H9 (cell line): ENCODE measurements around the gene XCR1. TPM values are rescaled to one million over a fixed set of nuclear protein-coding genes. Genes with fewer than 3 reads are reported as not detected.

Experiments used
- DNase-seq: peaks from one replicate; pipeline ENCODE4 v3.0.0-alpha.2; 2017
- H2AFZ ChIP-seq: one replicate; pipeline ENCODE4 v1.6.1; 2013; ENCODE audit warnings: mild to moderate bottlenecking, low read length, control low read depth, moderate library complexity
- H2AK5ac ChIP-seq: 2 replicates; pipeline ENCODE4 v1.6.1; 2013; ENCODE audit warnings: low read length, control low read depth, mixed read lengths; ENCODE audit not compliant: insufficient read length
- H2BK120ac ChIP-seq: one replicate; pipeline ENCODE4 v1.6.1; 2013; ENCODE audit warnings: low read depth, mild to moderate bottlenecking, low read length, control low read depth, inconsistent platforms; ENCODE audit not compliant: poor library complexity, severe bottlenecking
- H2BK12ac ChIP-seq: 2 replicates; pipeline ENCODE4 v1.6.1; 2013; ENCODE audit warnings: low read length, control low read depth, mixed read lengths, low read depth; ENCODE audit not compliant: insufficient read length
- H2BK15ac ChIP-seq: 2 replicates; pipeline ENCODE4 v1.6.1; 2013; ENCODE audit warnings: low read depth, low read length, control low read depth
- H2BK20ac ChIP-seq: one replicate; pipeline ENCODE4 v1.6.1; 2013; ENCODE audit warnings: low read depth, mild to moderate bottlenecking, low read length, control low read depth, inconsistent platforms; ENCODE audit not compliant: poor library complexity, severe bottlenecking
- H2BK5ac ChIP-seq: 2 replicates; pipeline ENCODE4 v1.6.1; 2013; ENCODE audit warnings: low read length, control low read depth, mixed read lengths; ENCODE audit not compliant: insufficient read length
- H3K14ac ChIP-seq: 2 replicates; pipeline ENCODE4 v1.6.1; 2013; ENCODE audit warnings: low read length, control low read depth; ENCODE audit not compliant: insufficient read depth
- H3K18ac ChIP-seq: 2 replicates; pipeline ENCODE4 v1.6.1; 2013; ENCODE audit warnings: low read depth, mild to moderate bottlenecking, mixed read lengths, low read length, control low read depth; ENCODE audit not compliant: insufficient read length
- H3K23ac ChIP-seq: 2 replicates; pipeline ENCODE4 v1.6.1; 2013; ENCODE audit warnings: low read length, control low read depth, mixed read lengths, low read depth; ENCODE audit not compliant: insufficient read length
- H3K23me2 ChIP-seq: 2 replicates; pipeline ENCODE4 v1.6.1; 2013; ENCODE audit warnings: low read depth, mild to moderate bottlenecking, mixed read lengths, low read length, control low read depth; ENCODE audit not compliant: insufficient read length, poor library complexity, severe bottlenecking
- H3K27ac ChIP-seq: 2 replicates; pipeline ENCODE4 v1.5.1; 2013; ENCODE audit warnings: low read length, control low read depth, mixed read lengths, low read depth; ENCODE audit not compliant: insufficient read length
- H3K27me3 ChIP-seq: 2 replicates; pipeline ENCODE4 v1.6.1; 2013; ENCODE audit warnings: low read length, control low read depth, inconsistent platforms; ENCODE audit not compliant: insufficient read depth
- H3K4ac ChIP-seq: 2 replicates; pipeline ENCODE4 v1.6.1; 2013; ENCODE audit warnings: low read depth, mild to moderate bottlenecking, control low read depth, inconsistent platforms, low read length, moderate library complexity
- H3K4me1 ChIP-seq: 2 replicates; pipeline ENCODE4 v1.6.1; 2013; ENCODE audit warnings: low read length, control low read depth, inconsistent platforms; ENCODE audit not compliant: insufficient read depth
- H3K4me2 ChIP-seq: 2 replicates; pipeline ENCODE4 v1.6.1; 2013; ENCODE audit warnings: low read length, control low read depth, mixed read lengths; ENCODE audit not compliant: insufficient read length, insufficient read depth
- H3K56ac ChIP-seq: 2 replicates; pipeline ENCODE4 v1.6.1; 2013; ENCODE audit warnings: low read depth, mild to moderate bottlenecking, mixed read lengths, low read length, control low read depth; ENCODE audit not compliant: insufficient read length
- H3K79me1 ChIP-seq: 2 replicates; pipeline ENCODE4 v1.6.1; 2013; ENCODE audit warnings: low read depth, mild to moderate bottlenecking, moderate library complexity, low read length, control low read depth, inconsistent platforms; ENCODE audit not compliant: insufficient read depth, poor library complexity, severe bottlenecking
- H3K79me2 ChIP-seq: 2 replicates; pipeline ENCODE4 v1.6.1; 2013; ENCODE audit warnings: low read length, control low read depth, inconsistent platforms; ENCODE audit not compliant: insufficient read depth
- H3K9ac ChIP-seq: 2 replicates; pipeline ENCODE4 v1.6.1; 2013; ENCODE audit warnings: low read length, control low read depth, mixed read lengths; ENCODE audit not compliant: insufficient read length; ENCODE audit errors: extremely low read depth
- H3K9me3 ChIP-seq: one replicate; pipeline ENCODE4 v1.6.1; 2013; ENCODE audit warnings: low read depth, low read length, inconsistent platforms; ENCODE audit not compliant: control insufficient read depth
- H3T11ph ChIP-seq: one replicate; pipeline ENCODE4 v1.6.1; 2013; ENCODE audit warnings: mild to moderate bottlenecking, low read length, control low read depth, inconsistent platforms
- H4K20me1 ChIP-seq: one replicate; pipeline ENCODE4 v1.6.1; 2013; ENCODE audit not compliant: control insufficient read depth, insufficient read length, insufficient read depth
- H4K5ac ChIP-seq: 2 replicates; pipeline ENCODE4 v1.6.1; 2013; ENCODE audit warnings: low read depth, mild to moderate bottlenecking, mixed read lengths, low read length, control low read depth; ENCODE audit not compliant: insufficient read length
- H4K8ac ChIP-seq: replicated peaks from 2 replicates; pipeline ENCODE4 v1.6.1; 2013; ENCODE audit warnings: low read length, control low read depth, mixed read lengths, low read depth; ENCODE audit not compliant: insufficient read length
- H4K91ac ChIP-seq: 2 replicates; pipeline ENCODE4 v1.6.1; 2013; ENCODE audit warnings: low read depth, mild to moderate bottlenecking, moderate library complexity, mixed read lengths, low read length, control low read depth; ENCODE audit not compliant: insufficient read length
- H3K27ac Mint-ChIP-seq, 3 experiments: 2 replicates in 2 of 3; 3 replicates in 1 of 3; pipeline ENCODE4 v1.8.0; 2020 to 2021; ENCODE audit warnings: mixed read lengths in 3 of 3, mild to moderate bottlenecking in 1 of 3, moderate library complexity in 1 of 3
- H3K27me3 Mint-ChIP-seq: 2 replicates; pipeline ENCODE4 v1.8.0; 2021; ENCODE audit warnings: low read depth, mild to moderate bottlenecking, moderate library complexity, mixed read lengths
- H3K36me3 Mint-ChIP-seq, 3 experiments: 2 replicates in 2 of 3; 3 replicates in 1 of 3; pipeline ENCODE4 v1.8.0; 2020 to 2021; ENCODE audit warnings: low read depth in 3 of 3, mixed read lengths in 3 of 3; ENCODE audit not compliant: insufficient read depth in 1 of 3
- H3K4me1 Mint-ChIP-seq, 2 experiments: 2 replicates each; pipeline ENCODE4 v1.8.0; 2020; ENCODE audit warnings: mixed read lengths in 2 of 2
- H3K4me3 Mint-ChIP-seq, 2 experiments: 2 replicates in 1 of 2; 3 replicates in 1 of 2; pipeline ENCODE4 v1.8.0; 2020 to 2021; ENCODE audit warnings: mild to moderate bottlenecking in 2 of 2, mixed read lengths in 2 of 2, moderate library complexity in 1 of 2
- H3K9me3 Mint-ChIP-seq, 2 experiments: 2 replicates in 1 of 2; 3 replicates in 1 of 2; pipeline ENCODE4 v1.8.0; 2020; ENCODE audit warnings: mild to moderate bottlenecking in 2 of 2, mixed read lengths in 2 of 2, moderate library complexity in 1 of 2
- WGBS: extraction: QIAGEN DNeasy Blood & Tissue Kit; methylation state at CpG from one replicate; pipeline ENCODE4 v1.1.7; 2013; ENCODE audit warnings: missing lambda C conversion rate, low lambda C conversion rate, mixed read lengths; ENCODE audit not compliant: insufficient read length; ENCODE audit errors: extremely low coverage; 5-methylcytosine and 5-hydroxymethylcytosine counted together
- total RNA-seq: library from RNA; stranded (reverse); gene quantifications from 2 replicates; pipeline ENCODE4 v1.2.1, GENCODE V29; 2021
- TF ChIP-seq, protein P1 (sequence below): fragments of 200-600 bp; sonication (generic); conservative IDR thresholded peaks from 3 replicates; pipeline ENCODE4 v1.8.0; 2021; ENCODE audit warnings: antibody characterized with exemption, mild to moderate bottlenecking

The XCR1 gene
- total RNA-seq, 1 experiment from 2014 or later, result not detected

DNA sequence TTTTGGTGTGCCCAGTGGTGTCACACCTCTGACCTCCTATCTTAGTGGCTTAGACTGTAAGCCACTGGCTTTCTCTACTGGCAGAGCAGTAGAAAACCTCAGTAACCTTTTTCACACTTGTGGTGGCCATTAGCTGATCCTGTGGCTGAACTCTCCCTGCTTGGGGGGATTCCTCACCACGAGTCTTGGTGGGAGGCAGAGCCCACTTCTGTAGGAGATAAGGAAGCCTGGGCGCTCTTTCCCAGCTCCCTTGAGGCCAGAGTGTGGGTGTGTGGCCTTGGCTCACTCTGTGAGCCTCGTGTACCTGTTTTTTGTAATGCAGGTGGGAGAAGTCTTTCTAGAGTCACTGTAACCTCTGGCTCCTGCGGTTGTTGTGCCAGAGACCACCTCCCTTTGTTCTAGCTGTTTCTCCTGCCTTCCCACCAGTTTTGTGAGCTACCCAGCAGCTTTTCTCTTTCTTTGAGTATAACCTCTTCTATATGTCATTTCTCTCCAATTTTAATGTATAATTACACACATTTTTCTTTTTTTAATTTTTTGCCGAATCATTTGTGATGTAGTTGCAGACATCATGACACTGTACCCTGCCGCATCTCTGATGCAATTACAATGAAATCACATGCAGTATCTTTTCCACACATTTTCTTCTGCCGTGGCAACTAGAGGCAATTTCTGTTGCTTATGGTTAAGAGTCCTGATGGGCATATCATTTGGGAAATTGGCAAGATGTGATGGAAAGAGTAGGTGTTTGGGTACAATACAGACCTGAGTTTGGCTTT lies 13.8 kb downstream of the XCR1 start:
- Histone ChIP-seq H4K5ac (no peak overlapping the region), H3K4ac (no peak overlapping the region), H4K91ac (no peak overlapping the region), H4K20me1 (no peaks in the 10 kb centered on the region), H3K23ac (no peak overlapping the region), H3K18ac (no peak overlapping the region), H2BK5ac (no peak overlapping the region), H3K79me1 (no peaks in the 10 kb centered on the region), H3K4me2 (no peak overlapping the region), H2BK120ac (no peak overlapping the region), H3K23me2 (no peaks in the 10 kb centered on the region), H3K9ac (no peak overlapping the region), H3K9me3 (no peaks in the 10 kb centered on the region), H3T11ph (no peak overlapping the region), H3K27ac (no peak overlapping the region), H2BK20ac (no peak overlapping the region), H4K8ac (no peak overlapping the region), H2BK15ac (no peak overlapping the region), H2BK12ac (no peak overlapping the region), H2AFZ (no peak overlapping the region), H2AK5ac (no peak overlapping the region), H3K14ac (no peak overlapping the region), H3K79me2 (no peaks in the 10 kb centered on the region), H3K56ac (no peak overlapping the region), H3K4me1 (no peaks in the 10 kb centered on the region), H3K27me3 (no peaks in the 10 kb centered on the region)
- H3K27me3 Mint-ChIP-seq, result no peaks in the 10 kb centered on the region; the same call in 1 of the 2 replicates
- no peak overlapping the region for H3K4me3 Mint-ChIP-seq
- TF ChIP-seq, protein P1, sequence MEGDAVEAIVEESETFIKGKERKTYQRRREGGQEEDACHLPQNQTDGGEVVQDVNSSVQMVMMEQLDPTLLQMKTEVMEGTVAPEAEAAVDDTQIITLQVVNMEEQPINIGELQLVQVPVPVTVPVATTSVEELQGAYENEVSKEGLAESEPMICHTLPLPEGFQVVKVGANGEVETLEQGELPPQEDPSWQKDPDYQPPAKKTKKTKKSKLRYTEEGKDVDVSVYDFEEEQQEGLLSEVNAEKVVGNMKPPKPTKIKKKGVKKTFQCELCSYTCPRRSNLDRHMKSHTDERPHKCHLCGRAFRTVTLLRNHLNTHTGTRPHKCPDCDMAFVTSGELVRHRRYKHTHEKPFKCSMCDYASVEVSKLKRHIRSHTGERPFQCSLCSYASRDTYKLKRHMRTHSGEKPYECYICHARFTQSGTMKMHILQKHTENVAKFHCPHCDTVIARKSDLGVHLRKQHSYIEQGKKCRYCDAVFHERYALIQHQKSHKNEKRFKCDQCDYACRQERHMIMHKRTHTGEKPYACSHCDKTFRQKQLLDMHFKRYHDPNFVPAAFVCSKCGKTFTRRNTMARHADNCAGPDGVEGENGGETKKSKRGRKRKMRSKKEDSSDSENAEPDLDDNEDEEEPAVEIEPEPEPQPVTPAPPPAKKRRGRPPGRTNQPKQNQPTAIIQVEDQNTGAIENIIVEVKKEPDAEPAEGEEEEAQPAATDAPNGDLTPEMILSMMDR, result no peak
- no peaks in the 10 kb centered on the region for H3K36me3 Mint-ChIP-seq
- no peak overlapping the region for H3K27ac Mint-ChIP-seq
- DNase-seq, result no peak
- whole genome bisulfite sequencing, result no CpG with 5 or more reads among the region's 7 CpGs
- 0 out of 5 replicates have a peak, but pooled peaks cover 0 to 2% of the 10 kb centered on the region in 2 experiments for H3K9me3 Mint-ChIP-seq
- no peaks in the 10 kb centered on the region for H3K4me1 Mint-ChIP-seq
